Measurements from ENCODE around the gene BRMS1.

- TF ChIP-seq CTCF (IDR thresholded peaks at IDR 0.05) (no peak), POLR2A (IDR thresholded peaks at IDR 0.05) (no peak)
Observed at GRCh38 chr11:66343176-66343575, 1.7 kb downstream of the BRMS1 start.
